Measurements from ENCODE around the gene RASAL1.

Gene RASAL1

GRCh38 chr12:113070117-113070906 lies 65.2 kb downstream of the RASAL1 start:
- peak; percentile 37 to 70 for DNase-seq

DNA sequence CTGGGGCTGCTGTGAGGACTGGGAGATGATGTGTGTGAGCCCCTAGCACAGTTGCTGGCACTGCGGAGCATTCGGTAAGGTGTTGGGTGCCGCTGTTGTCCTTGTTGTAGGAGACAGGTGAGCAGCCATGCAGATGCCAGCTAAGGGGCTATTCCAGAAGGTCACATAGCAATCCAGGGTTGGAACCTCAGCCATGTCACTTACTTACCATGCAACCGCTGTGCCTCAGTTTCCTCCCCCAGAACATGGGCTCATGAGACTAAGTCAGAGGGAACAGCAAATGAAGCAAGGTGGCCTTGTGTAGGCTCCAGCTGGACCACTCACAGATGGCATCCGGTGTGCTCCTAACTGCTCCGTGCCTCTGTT lies 65.8 kb downstream of the RASAL1 start:
- DNase-seq, result no peak

- DNase-seq, result no peak
Measured at GRCh38 chr12:113069149-113069548, 66.4 kb downstream of the RASAL1 start.

DNA sequence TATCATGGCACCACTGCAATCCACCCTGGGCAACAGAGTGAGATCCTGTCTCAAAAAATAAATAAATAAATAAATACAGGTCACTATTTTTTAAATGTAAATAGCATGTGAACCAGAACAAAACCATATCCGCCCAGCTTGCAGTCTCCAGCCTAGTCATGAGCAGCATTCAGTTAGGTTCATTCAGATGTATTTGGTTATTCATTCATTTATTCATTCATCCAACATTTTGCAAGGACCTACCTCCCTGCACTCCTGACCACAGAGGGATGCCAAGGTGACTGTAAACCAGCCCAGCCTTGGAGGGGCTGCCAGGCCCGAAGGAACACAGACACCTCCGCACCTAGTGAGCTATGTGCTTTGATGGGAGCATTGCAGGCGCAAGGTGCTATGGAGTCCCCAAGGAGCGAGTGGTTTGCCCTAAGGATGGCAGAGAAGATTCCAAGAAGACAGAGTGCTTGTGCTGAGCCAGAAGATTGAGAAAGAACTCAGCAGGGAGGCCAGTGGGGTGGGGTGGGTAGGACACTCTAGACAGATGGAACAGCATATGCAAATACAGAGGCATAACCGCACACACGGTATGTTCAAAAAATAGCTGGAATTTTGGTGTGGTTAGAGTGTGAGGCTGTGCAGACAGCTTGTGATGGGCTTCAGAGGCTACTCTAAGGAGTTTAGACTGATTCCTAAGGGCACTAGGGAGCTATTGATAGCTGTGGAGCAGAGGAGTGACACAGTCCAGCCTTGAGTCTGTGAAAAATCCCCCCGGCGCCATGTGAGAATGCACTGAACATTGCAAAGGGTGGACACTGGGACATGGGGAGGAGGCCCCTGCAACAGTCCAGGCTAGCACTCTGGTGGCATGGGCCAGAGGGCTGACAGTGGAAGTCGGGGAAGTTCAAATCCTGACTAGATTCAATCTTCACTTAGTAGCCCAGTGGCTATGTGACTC lies 67.3 kb downstream of the RASAL1 start:
- no peak for DNase-seq

DNA sequence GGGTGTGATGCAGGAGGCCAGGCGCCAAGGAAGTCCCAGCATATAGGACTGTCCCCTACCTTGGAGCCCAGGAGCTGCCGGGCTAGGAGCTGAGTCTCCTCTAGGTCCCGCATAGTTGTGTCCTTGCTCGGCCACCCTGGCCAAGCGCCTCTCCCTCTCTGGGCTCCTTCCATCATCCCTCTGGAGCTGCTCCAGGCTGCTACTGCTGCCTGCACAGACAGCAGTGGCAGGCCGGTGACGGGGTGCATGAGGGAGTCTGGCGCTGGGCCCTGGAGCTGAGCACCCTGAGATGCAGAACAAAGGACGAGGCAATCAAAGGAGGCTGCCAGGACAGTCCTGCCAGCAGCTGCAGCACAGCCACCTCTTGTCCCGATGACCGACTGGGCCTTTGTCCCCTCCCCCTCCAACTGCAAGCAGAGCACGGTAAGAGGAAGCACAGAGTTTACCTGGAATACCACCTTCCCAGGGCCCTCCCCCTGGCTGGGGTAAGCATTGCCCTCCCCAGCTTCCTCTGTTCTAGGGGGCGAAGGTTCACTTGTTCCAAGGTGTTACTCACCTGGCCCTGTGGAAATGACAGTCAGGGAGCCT lies 68.7 kb downstream of the RASAL1 start:
- DNase-seq, result no peak

GRCh38 chr12:113065126-113066007 lies 70.2 kb downstream of the RASAL1 start:
- no peak for DNase-seq

DNA sequence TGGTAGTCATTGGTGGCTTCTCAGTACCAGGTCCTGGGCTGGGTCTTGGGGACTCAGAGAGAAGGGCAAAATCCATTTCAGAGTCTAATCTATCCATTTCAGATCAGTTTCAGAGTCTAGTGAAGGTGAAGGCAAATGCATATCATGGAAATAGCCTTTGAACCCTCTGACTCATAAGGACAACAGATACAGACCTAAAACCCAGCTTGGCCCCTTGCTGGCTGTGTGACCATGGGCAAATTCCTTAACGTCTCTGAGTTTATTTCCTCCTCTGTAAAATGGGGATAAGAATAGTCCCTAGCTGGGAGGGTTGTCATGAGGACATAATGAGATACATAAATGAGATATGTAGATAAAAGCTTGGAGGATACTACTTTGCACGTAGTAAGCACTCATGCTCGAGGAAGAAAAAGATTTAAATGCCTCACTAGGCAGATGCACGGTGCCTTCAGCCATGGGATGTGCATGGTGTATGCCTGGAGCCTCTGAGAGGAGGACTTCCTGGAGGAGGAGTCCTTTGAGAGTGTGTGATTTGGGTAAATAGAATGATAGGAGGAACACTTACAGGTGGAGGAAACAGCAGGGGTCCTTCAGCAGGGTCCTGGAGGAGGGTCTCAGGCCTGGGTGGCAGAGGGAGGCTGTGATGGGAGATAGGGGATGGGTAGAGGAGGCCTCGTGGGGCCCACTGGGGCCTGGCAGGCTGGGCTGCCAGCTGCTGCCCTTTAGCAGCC lies 71.0 kb downstream of the RASAL1 start:
- DNase-seq, result no peak

DNA sequence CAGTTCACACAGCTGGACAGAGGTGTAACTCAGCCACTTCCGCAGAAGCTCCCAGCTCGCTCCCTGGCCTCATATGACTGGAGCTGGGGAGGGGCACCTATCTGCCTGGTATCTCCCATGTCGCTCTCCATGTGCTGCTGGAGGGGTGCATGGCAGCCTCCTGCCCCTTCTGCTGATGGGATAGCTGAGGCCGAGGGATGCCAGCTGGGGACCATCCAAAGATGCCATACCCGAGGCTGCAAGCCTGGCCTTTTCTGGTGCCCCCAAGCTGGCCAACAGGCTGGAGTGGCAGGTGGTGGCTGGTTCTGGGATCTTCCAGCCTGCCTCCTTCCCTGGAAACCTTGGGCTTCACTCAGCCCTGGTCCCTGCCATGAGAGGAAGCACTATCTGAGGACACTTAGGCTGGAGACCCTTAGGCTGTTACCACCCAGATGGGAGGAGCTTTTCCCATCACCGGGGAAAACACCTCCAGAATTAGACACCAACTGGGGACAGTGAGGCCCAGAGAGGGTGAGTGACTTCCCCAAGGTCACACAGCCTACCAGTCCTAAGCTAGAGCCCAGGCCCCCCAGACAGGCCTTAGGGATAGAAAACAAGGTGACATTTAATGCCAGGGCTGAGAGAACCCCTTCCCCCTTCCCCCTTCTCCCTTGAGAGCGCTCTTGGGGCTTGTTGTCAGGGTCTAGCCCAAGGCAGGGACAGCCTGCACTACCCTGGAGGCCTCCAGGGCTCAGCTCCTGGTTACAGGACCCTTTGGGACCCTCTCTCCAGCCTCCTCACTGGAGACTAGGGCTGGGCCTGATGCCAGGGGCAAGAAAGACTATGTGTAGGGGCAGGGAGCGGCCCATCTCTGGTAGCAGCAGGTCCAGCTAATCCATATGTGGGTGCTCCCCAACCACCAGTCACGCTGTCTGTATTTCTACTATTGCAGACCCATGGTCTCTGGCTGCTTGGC lies 71.9 kb downstream of the RASAL1 start:
- no peak for DNase-seq

GRCh38 chr12:113062502-113063395 lies 72.8 kb downstream of the RASAL1 start:
- no peak for DNase-seq

DNA sequence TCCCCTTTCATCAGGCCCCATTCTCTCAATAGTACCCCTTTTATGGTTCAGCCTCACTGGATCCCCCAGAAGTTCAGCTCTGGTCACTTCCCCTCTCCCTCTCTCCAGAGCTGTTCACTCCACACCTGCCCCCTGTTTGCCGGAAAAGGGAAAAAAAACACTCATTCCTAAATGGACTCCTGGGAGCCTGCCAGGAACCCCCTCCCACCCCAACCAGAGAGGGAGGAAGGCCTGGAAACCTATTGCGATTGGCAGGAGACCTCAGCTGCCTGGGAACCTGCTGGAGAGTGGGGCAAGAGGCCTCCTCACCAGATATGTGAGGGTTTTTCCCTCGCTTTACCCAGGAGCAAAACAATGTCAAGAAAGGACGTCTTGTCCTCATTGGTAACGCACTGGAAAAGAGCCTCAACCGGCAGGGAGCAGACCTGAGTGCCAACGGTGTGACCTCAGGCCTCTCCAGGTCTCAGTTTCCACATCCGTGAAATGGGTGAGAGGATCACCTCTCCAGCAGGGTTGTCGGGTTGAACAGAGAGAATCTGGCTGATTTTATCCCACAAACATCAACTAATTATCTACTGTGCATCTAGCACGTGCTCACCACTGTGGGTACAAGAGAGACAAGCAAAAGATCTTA lies 74.4 kb downstream of the RASAL1 start:
- no peak for DNase-seq

- DNase-seq, result no peak
Measured at GRCh38 chr12:113060336-113060960, 75.1 kb downstream of the RASAL1 start.

GRCh38 chr12:113059071-113059595 lies 76.4 kb downstream of the RASAL1 start:
- DNase-seq, result no peak

DNA sequence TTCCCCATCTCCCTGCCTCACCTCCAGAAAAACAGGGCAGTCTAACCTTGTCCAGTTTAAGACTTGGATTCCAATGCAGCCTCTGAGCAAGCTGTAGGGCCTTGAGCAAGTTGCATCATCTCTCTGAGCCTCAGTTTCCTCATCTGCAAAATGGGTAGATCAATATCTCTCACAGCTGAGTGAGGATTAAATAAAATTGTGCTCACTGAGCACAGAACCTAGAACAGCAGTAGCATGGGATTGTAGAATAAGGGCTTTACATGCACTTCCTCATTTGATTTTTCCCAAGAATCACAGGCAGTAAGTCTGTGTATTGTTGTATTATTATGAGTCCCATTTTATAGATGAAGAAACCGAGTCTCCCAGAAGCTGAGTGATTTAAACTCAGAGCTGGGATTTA lies 77.0 kb downstream of the RASAL1 start:
- no peak for DNase-seq

DNA sequence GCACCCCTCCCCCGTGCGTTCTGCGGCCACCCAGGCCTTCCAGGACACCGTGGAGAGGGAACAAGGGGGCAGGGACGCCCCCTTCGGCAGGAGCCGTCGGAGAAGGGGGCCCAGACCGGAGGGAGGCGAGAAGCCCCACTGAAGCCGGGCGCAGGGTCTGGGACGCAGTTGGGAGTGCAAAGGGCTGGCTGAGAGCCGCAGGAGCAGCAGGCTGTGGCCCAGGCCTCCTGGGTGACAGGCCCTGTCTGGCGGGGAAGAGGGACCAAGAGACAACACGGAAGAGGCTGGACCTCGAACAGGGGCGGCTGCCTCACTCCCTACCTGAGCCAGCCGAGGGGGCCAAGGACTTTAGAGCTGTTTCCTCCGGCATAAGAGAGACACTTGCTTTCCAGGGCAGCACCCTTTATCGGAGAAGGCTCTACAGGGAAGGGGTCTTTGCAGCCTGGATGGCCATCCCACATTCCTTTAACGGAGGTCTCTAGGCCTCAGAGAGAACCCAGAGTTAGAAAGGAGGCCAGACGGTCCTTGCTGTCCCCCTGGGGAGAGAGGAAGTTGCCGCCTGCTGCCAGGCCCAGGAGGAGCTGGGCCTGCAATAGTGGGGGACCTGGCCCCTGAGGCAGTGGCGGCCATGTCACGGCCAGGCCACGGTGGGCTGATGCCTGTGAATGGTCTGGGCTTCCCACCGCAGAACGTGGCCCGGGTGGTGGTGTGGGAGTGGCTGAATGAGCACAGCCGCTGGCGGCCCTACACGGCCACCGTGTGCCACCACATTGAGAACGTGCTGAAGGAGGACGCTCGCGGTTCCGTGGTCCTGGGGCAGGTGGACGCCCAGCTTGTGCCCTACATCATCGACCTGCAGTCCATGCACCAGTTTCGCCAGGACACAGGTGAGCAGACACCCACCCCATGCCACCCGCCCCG lies 77.7 kb downstream of the RASAL1 start:
- DNase-seq, result no peak

- DNase-seq, result peak; percentile 26 to 38
Measured at GRCh38 chr12:113056631-113057488, 78.7 kb downstream of the RASAL1 start, which contains the start of gene DTX1. Gene DTX1, plus strand, starts transcription at chr12:113056730. Its CDS starts 1,463 bp downstream, at chr12:113058193.

DNA sequence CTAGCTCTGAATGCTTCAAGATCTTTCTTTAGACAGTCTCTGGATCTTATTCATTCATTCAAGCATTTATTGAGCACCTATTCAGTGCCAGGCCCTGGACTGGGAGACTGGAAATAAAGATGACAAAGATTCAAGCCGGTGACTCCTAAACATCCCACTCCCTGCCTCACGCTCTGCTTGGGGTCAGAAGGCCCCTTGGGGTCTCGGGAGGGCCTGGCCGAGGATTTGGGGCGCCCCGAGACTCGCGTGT lies 79.3 kb downstream of the RASAL1 start:
- DNase-seq, result no peak

All from CD4-positive, alpha-beta T cell treated with Interleukin-1 beta for 1 hour (primary cell).